PFSK-1 (cell line): ENCODE data around the gene EEPD1.

Experiments
- POLR2AphosphoS5 ChIP-seq: IDR thresholded peaks from 2 replicates; pipeline ENCODE4 v1.6.1; 2012; ENCODE audit warnings: low read depth, mild to moderate bottlenecking, control low read depth, low read length, moderate library complexity
- TAF1 ChIP-seq: IDR thresholded peaks from 2 replicates; pipeline ENCODE4 v1.6.1; 2012; ENCODE audit warnings: low read length, control low read depth, borderline replicate concordance; ENCODE audit not compliant: insufficient read depth

DNA sequence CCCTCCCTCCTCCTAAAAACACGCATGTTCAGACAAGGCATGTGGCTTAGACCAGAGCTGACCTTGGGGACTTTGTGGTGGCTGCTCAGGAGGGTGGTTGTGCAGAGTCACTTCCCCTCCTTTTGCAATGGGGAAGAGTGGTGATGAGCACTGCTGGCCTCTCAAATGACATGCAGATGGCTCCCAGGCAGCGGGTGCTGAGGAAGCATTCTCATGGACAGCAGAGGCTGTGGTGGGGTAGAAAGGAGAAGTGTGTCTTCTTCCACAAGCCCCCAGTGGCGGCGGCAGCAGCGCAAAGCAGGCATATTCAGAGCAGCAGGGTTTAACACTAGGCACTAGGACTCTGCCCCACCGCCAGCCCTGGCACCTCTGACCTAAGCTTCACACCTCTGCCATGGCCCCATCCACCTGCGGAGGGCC, 130.7 kb downstream of the EEPD1 start:
- TF ChIP-seq TAF1 (no peak), POLR2AphosphoS5 (no peak)
